Measurements from ENCODE around the gene THAP12. TPM values are rescaled to one million over a fixed set of nuclear protein-coding genes. Genes with fewer than 3 reads are reported as not detected.
"Not testable (repeated sequence)": the region's sequence is repeated elsewhere in the genome, so short reads cannot be mapped to it uniquely, and the experiment has no call there.

Gene THAP12
- total RNA-seq, 1 donor from 2014 or later: 34.3 TPM

DNA sequence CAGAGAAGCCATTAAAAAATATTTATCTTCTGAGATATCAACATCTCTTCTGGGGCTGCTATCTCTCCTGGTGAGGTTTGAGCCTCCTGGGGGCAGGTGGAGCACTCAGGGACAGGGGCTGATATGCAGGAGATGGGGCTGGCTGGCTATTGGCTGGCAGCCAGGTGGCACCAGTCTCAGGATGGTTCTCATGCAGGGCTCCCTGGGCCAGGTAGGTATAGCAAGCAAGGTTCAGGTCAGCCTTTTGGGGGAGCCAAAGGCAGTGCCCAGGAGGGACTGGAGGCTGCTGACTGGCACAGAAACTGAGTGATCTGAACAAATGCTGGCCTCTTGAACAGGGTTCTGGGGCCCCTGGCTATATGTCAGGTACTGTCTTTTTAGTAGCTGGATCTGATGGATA is 34.1 kb upstream of the THAP12 start:
- no peaks in the 10 kb centered on the region for H3K27me3 ChIP-seq (ENCODE audit: low read depth)

DNA sequence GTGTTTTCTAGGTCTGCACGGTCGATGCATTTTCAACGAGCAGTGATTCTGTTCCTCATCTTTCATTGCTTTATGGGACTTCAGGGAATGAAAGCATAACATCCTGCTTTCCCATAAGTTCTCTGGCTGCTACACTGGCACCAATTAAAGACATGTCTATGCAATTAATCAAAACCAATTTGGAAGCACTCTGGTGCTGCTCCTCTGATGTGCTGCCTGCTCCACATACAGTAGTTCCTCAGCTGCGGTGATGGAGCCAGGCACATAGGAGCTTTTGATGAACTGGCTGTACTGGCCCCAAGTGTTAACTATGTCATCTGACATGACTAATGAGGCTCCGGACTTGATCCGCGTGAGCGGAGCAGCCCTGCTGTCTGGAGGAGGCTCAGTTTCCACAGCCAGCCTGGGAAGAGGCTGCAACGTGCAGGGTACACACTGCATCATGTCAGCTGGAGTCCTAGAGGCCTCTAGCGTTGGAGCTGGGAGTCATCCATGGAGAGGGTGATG is 30.0 kb upstream of the THAP12 start:
- Histone ChIP-seq H3K36me3 (no peaks in the 10 kb centered on the region), H3K4me3 (no peak overlapping the region), H3K27me3 (ENCODE audit: low read depth) (no peaks in the 10 kb centered on the region), H3K27ac (no peak overlapping the region), H3K9me3 (no peaks in the 10 kb centered on the region), H3K4me1 (no peaks in the 10 kb centered on the region)
- TF ChIP-seq, protein P1, sequence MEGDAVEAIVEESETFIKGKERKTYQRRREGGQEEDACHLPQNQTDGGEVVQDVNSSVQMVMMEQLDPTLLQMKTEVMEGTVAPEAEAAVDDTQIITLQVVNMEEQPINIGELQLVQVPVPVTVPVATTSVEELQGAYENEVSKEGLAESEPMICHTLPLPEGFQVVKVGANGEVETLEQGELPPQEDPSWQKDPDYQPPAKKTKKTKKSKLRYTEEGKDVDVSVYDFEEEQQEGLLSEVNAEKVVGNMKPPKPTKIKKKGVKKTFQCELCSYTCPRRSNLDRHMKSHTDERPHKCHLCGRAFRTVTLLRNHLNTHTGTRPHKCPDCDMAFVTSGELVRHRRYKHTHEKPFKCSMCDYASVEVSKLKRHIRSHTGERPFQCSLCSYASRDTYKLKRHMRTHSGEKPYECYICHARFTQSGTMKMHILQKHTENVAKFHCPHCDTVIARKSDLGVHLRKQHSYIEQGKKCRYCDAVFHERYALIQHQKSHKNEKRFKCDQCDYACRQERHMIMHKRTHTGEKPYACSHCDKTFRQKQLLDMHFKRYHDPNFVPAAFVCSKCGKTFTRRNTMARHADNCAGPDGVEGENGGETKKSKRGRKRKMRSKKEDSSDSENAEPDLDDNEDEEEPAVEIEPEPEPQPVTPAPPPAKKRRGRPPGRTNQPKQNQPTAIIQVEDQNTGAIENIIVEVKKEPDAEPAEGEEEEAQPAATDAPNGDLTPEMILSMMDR (IDR thresholded peaks at IDR 0.05): no peak
- intact Hi-C loops (cut with DNase I): no loop called here
- DNase-seq (no peak), ATAC-seq (no peak)

More for the DNA sequence above, 34.1 kb upstream of the THAP12 start:
- TF ChIP-seq, protein P1 (IDR thresholded peaks at IDR 0.05): no peak
- no peak overlapping the region for H3K27ac ChIP-seq
- intact Hi-C loops (cut with DNase I): no loop called here
- ATAC-seq (no peak), DNase-seq (no peak)
- H3K36me3 ChIP-seq: no peaks in the 10 kb centered on the region
- H3K9me3 ChIP-seq: no peaks in the 10 kb centered on the region
- H3K4me1 ChIP-seq: no peaks in the 10 kb centered on the region
- no peak overlapping the region for H3K4me3 ChIP-seq

GRCh38 chr11:76408171-76408965 is 27.4 kb upstream of the THAP12 start:
- H3K27ac ChIP-seq: no peak overlapping the region
- no peaks in the 10 kb centered on the region for H3K4me1 ChIP-seq
- H3K9me3 ChIP-seq: no peaks in the 10 kb centered on the region
- DNase-seq (no peak), ATAC-seq (no peak)
- intact Hi-C loops (cut with DNase I): no loop called here
- TF ChIP-seq, protein P1 (IDR thresholded peaks at IDR 0.05): no peak
- no peak overlapping the region for H3K4me3 ChIP-seq
- H3K36me3 ChIP-seq: no peaks in the 10 kb centered on the region
- no peaks in the 10 kb centered on the region for H3K27me3 ChIP-seq (ENCODE audit: low read depth)

GRCh38 chr11:76406359-76406758 is 25.4 kb upstream of the THAP12 start:
- DNase-seq (no peak), ATAC-seq (no peak)
- Histone ChIP-seq H3K36me3 (no peaks in the 10 kb centered on the region), H3K9me3 (no peaks in the 10 kb centered on the region), H3K27me3 (ENCODE audit: low read depth) (no peaks in the 10 kb centered on the region), H3K27ac (no peak overlapping the region), H3K4me3 (no peak overlapping the region), H3K4me1 (no peaks in the 10 kb centered on the region)
- TF ChIP-seq, protein P1 (IDR thresholded peaks at IDR 0.05): no peak
- intact Hi-C loops (cut with DNase I): no loop called here

DNA sequence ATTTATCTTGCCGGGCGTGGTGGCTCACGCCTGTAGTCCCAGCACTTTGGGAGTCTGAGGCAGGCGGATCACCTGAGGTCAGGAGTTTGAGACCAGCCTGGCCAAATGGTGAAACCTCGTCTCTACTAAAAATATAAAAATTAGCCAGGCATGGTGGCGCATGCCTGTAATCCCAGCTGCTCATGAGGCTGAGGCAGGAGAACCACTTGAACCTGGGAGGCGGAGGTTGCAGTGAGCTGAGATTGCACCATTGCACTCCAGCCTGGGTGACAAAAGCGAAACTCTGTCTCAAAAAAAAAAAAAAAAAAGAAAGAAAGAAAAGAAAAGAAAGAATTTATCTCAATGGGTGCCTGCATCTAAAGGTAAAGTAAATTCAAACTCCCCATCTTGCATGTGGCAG is 20.6 kb upstream of the THAP12 start:
- H3K27me3 ChIP-seq (ENCODE audit: low read depth); DNase-seq; intact Hi-C loops (cut with DNase I); H3K27ac ChIP-seq; ATAC-seq; H3K9me3 ChIP-seq; H3K36me3 ChIP-seq; H3K4me1 ChIP-seq; H3K4me3 ChIP-seq: not testable (repeated sequence)

DNA sequence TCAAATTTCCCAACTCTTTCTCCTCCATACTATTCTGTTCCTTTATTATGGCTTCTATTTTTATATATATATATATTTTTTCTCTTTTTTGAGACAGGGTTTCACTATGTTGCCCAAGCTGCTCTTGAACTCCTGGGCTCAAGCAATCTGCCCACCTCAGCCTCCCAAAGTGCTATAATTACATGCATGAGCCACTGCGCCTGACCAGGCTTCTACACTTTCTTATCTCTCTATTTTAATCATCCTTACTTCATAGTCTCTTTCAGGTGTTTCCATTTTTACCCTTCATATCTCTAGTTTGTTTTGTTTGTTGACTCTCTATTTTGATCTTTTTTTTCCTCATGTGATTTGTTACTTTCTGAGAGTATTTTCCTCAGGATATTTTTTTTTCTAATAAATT is 20.0 kb upstream of the THAP12 start:
- Histone ChIP-seq H3K4me1 (no peaks in the 10 kb centered on the region), H3K27ac (no peak overlapping the region), H3K36me3 (no peaks in the 10 kb centered on the region), H3K27me3 (ENCODE audit: low read depth) (no peaks in the 10 kb centered on the region), H3K4me3 (no peak overlapping the region), H3K9me3 (no peaks in the 10 kb centered on the region)
- TF ChIP-seq, protein P1 (IDR thresholded peaks at IDR 0.05): no peak
- no peak for DNase-seq
- ATAC-seq: no peak
- intact Hi-C loops (cut with DNase I): no loop called here
